NOMO-1 treated with dmso at 0.1 percent for 144 hours (cell line): Measurements from ENCODE around the gene RAP1GAP2.
"Not testable (repeated sequence)": the region's sequence is repeated elsewhere in the genome, so short reads cannot be mapped to it uniquely, and the experiment has no call there.

Experiments used
- DNase-seq: peaks from one replicate; lab custom pipeline; 2025; ENCODE audit not compliant: unreplicated experiment; lab: John Stamatoyannopoulos, UW

The RAP1GAP2 gene

GRCh38 chr17:3035256-3035967 is 239.2 kb downstream of the RAP1GAP2 start:
- no peak for DNase-seq

DNA sequence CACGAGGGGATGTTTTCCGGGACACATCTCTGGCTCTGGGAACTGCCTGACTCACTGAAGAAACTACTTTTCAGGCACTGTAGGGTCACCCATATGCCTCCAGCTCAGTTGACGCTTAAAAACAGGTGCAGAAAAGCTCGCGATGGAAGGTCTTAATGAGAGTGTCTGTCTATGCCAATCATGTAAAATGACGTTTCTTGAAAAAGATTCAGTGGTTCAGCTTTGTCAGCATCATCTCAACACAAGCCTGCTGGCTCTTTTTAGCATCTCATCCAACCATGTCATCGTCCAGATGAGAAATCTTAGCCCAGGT is 239.7 kb downstream of the RAP1GAP2 start:
- no peak for DNase-seq

DNA sequence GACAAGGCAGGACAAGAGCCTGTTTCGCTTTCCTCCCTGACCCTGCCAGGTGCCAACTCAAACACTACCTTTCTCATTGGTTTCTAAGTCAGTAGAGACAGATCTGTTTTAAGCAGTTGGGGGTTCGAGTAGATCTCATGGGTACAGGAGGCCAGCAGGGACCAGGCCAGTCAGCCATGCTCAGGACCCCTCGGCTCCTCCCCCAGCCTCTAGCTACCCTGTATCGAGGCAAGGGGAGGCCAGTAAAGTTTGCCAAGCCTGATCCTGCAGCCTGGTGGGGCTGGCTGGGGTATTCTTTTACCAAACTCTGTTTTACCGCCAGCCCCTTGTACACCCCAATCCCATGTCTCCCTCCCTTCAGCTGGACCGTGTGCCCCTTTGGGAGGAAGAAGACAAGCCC is 240.6 kb downstream of the RAP1GAP2 start:
- DNase-seq: no peak

DNA sequence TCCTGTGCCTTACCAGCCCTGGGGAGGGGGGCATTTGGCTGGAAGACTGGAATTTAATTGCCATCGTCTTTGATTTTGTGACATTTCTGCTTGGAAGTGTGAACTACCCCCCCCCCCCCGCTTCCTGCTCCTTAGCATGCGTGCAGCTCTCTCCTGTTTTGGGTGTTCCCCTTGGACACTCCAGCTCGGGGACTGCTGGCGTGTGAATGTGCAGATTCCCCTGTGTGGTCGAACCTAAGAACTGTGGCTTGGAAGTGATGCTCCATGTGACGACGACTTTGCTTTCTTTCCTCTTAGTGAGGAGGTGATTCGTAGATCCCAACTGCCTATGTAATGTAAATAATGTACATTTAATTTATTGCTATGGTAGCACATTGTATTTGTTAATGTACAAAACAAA is 241.0 kb downstream of the RAP1GAP2 start:
- DNase-seq: no peak

DNA sequence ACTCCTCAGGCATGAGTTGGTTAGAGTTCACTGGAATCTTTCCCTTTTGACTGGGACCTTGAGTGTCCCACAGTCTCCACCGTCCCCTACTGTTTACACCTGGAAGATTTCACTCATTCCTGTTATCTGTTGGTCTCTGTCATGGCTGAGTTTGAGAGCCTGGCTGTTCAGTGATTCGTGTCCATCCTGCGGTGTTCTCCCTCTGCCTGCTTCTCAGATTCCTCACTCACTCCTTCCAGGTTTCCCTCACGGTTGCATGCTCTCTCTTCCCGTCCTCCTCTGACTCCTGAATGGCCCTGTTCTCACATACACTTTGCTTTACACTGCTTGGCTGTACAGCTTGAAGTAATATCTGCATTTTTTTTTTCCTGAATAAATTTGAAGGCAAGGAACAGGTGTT is 242.7 kb downstream of the RAP1GAP2 start:
- no peak for DNase-seq

GRCh38 chr17:3039736-3040135 is 243.5 kb downstream of the RAP1GAP2 start:
- DNase-seq: peak; percentile 32

GRCh38 chr17:3040882-3041281 is 244.6 kb downstream of the RAP1GAP2 start:
- DNase-seq: no peak

GRCh38 chr17:3043737-3044365 is 247.6 kb downstream of the RAP1GAP2 start:
- DNase-seq: no peak

DNA sequence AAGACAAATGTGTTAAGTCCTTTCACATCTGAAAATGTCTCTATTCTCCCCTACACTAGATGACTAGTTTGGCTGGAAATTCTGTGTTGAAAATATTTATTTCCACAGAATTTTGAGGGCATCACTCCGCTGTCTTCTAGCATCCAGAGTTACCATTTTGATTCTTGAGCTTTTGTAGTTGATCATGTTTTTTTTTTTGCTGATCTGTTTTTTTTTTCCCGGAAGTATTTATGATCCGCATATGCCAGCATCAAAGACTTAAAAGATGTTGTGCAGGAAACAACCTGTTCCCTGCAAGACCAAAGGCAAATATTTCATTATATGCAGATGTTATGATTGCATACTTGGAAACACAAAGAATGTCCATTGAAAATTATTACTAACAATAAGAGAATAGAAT is 250.5 kb downstream of the RAP1GAP2 start:
- DNase-seq: no peak

DNA sequence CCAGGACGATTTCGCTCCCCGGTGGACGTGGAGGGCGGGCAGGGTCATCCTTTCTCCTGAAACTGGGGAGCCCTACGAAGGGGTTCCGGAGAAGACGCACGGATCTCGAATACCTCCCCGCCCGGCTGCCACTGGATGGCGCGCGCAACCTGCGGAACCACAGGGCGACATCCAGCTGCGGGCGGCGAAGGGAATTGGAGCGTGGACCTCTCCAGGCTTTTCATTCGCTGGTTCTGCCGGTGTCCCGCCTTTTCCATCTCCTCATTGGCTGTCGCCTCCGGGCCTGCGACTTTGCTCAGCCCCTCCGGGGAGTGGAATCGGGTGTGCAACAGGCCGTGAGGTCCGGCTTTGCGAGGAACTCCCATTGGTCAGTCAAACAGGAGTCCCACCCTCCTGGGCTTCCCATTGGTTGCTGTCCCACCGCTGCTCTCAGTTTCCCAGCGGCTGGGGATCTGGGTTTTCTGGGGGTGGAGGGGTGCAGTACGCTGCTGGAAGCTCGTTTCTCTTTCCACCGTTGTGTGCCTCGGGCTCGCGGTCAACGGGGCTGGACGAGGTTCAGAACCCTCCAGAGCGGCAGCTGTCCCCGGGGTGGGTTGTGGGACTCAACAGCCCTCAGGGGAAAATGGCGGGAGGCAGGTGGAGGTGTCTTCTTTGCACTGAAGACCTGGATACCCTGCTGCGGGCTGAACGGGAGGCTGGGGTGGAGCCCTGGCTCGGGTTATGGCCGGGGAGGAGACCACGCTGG is 252.7 kb downstream of the RAP1GAP2 start:
- DNase-seq: peak; percentile 99

DNA sequence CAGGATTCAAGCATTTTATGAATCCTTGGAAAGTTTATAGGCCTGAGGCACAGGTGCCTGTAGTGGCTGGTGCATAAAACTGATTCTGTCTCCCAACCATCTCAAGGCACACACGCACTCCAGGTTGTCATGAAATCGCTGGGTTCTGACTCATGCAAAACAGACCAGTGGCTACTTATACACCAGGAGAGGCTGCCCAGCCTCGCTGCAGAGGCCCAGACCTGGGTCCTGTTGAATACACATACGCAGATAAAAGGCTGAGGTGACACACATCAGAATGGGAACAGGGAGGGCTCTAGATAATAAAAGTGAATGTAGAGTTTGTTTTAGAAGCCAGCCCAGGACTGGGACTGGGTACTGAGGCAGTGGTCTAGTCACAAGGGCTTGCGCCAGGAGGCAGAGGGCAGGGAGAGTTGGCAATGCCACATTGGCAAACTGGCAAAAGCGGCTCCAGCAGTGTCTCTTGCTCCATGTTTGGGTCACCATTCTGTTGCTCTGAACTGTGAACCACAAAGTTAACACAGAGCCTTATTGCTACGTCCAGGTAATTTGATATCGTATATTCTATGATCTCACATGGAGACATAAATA is 253.6 kb downstream of the RAP1GAP2 start:
- DNase-seq: no peak

- DNase-seq: not testable (repeated sequence)
Observed at GRCh38 chr17:3054868-3055267, 258.6 kb downstream of the RAP1GAP2 start.

DNA sequence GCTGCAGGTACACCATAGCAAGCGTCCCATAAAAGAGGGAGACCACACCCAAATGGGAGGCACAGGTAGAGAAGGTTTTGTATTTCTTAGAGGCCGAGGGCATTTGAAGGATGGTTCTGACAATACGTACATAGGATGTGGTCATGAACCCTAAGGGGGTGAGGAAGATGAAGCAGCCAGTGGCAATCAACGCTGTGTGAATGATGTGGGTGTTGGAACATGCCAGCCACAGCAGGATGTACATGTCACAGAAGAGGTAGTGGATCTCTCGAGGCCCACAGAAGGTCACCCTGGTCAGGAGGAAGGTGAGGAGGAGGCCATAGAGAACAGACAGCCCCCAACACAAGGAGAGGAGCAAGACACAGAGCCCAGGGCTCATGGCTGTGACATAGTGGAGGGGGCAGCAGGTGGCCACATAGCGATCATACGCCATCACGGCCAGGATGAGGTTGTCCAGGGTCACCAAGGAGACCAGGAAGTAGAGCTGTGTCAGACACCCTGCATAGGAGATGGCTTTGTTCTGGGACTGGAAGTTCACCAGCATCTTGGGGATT is 266.7 kb downstream of the RAP1GAP2 start:
- DNase-seq: not testable (repeated sequence)

DNA sequence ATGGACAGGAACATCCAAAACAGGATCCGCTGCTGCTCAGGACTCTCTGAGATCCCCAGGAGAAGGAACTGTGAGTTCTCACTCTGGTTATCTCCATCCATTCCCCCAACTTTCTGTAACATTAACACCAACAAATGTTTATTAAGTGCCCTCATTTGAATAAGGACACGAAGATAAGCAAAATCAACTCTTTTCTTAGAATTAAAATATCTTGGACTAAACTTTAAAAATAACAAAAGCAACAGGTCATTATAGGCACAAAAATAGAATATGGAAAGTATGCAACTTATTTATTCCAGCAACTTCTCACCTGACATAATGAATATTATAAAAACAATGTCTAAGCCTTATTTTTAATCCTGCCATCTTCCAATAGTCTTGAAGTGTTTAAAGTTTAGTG is 267.3 kb downstream of the RAP1GAP2 start, which contains the start of gene OR1D5:
OR1D5 (minus strand) TSS at position 101 of the 400 bp plus-strand sequence; CDS start at position 101, 0 bp downstream.
- DNase-seq: not testable (repeated sequence)

GRCh38 chr17:3065192-3065591 is 269.0 kb downstream of the RAP1GAP2 start:
- peak; percentile 54 for DNase-seq

DNA sequence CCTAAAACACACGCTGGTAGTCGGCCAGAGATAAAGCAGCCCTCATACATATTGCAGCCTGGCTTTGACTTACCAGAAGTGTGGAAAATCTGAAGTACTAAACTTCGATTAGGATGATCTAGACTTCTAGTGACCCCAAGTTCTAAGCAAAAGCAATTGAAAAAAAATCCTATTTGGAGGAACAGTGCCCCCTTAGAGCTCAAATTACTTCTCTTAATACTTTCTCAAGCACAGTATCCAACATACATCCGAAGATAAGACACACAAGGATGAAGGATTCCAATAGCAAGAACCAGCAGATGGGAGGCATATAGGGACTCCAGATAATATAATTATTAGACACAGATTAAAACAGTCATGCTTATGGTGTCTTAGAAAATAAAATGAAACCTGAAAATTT is 277.6 kb downstream of the RAP1GAP2 start:
- not testable (repeated sequence) for DNase-seq
